SK-N-SH (cell line): ENCODE data around the gene PTGR3. TPM values are rescaled to one million over a fixed set of nuclear protein-coding genes. Genes with fewer than 3 reads are reported as not detected.

Experiments used
- CTCF ChIA-PET: fragments of 300-600, 350-600 bp; formaldehyde crosslinking; extraction: SDS; loops from one replicate; lab custom pipeline; 2021; lab: Yijun Ruan, JAX
- POLR2A ChIA-PET: fragments of 350-600 bp; sonication (Branson Sonifier 250); formaldehyde crosslinking; extraction: SDS; loops from one replicate; lab custom pipeline; 2020; ENCODE audit warnings: antibody characterized with exemption, inconsistent platforms; lab: Yijun Ruan, JAX
- DNase-seq: peaks from one replicate; pipeline ENCODE4 v3.0.0; 2012
- H2AFZ ChIP-seq: fragments of 200-600 bp; sonication (generic); 2 replicates; pipeline ENCODE4 v1.8.1; 2016; ENCODE audit warnings: antibody characterized with exemption, mild to moderate bottlenecking, low read depth
- H3F3A ChIP-seq: fragments of 200-600 bp; sonication (generic); replicated peaks from 2 replicates; pipeline ENCODE3; 2016; ENCODE audit warnings: antibody characterized with exemption, mild to moderate bottlenecking; ENCODE audit not compliant: insufficient read depth
- H3K27ac ChIP-seq, 2 experiments: fragments of 200-500 bp in 1 of 2; fragments of 200-600 bp in 1 of 2; sonication (Bioruptor generic) in 1 of 2; sonication (generic), shearing (Covaris generic) in 1 of 2; 2 replicates each; pipeline versions ENCODE4 v1.5.1 to v1.6.1; 2014 to 2016; ENCODE audit warnings: low read depth in 2 of 2, inconsistent platforms in 1 of 2, low read length in 1 of 2, mild to moderate bottlenecking in 1 of 2, mixed read lengths in 1 of 2
- H3K27me3 ChIP-seq: fragments of 200-600 bp; sonication (generic), shearing (Covaris generic); 2 replicates; pipeline ENCODE4 v1.6.1; 2016; ENCODE audit warnings: mixed run types; ENCODE audit not compliant: insufficient read depth
- H3K36me3 ChIP-seq, 2 experiments: fragments of 200-500 bp in 1 of 2; fragments of 200-600 bp in 1 of 2; sonication (Bioruptor generic) in 1 of 2; sonication (generic) in 1 of 2; replicated peaks in 1 of 2; 2 replicates each; pipeline versions ENCODE3 to v1.5.1; 2014 to 2016; ENCODE audit warnings: low read length in 1 of 2, mild to moderate bottlenecking in 1 of 2; ENCODE audit not compliant: insufficient read depth in 2 of 2, control insufficient read depth in 1 of 2
- H3K4me1 ChIP-seq, 2 experiments: fragments of 200-500 bp in 1 of 2; fragments of 200-600 bp in 1 of 2; sonication (Bioruptor generic) in 1 of 2; sonication (generic), shearing (Covaris generic) in 1 of 2; 2 replicates each; pipeline versions ENCODE4 v1.5.1 to v1.6.1; 2014 to 2016; ENCODE audit warnings: low read depth in 1 of 2, low read length in 1 of 2, mixed run types in 1 of 2; ENCODE audit not compliant: insufficient read depth in 2 of 2, control insufficient read depth in 1 of 2
- H3K4me2 ChIP-seq: fragments of 200-600 bp; sonication (generic), shearing (Covaris generic); 2 replicates; pipeline ENCODE4 v1.6.1; 2017; ENCODE audit warnings: mixed run types
- H3K4me3 ChIP-seq, 2 experiments: fragments of 200-500 bp in 1 of 2; fragments of 200-600 bp in 1 of 2; sonication (Bioruptor generic) in 1 of 2; sonication (generic), shearing (Covaris generic) in 1 of 2; 2 replicates each; pipeline versions ENCODE4 v1.5.1 to v1.8.1; 2014 to 2016; ENCODE audit warnings: low read depth in 2 of 2, inconsistent platforms in 1 of 2, low read length in 1 of 2, mild to moderate bottlenecking in 1 of 2, mixed read lengths in 1 of 2, moderate library complexity in 1 of 2
- H3K79me2 ChIP-seq: fragments of 200-600 bp; sonication (generic); 2 replicates; pipeline ENCODE4 v1.8.1; 2017; ENCODE audit warnings: mild to moderate bottlenecking; ENCODE audit not compliant: insufficient read depth
- H3K9ac ChIP-seq: fragments of 200-600 bp; sonication (generic); 2 replicates; pipeline ENCODE4 v1.6.1; 2017; ENCODE audit warnings: mixed run types
- H3K9me2 ChIP-seq: fragments of 200-600 bp; sonication (generic); 2 replicates; pipeline ENCODE4 v1.6.1; 2017; ENCODE audit warnings: mixed run types
- H3K9me3 ChIP-seq: fragments of 200-600 bp; sonication (generic); 2 replicates; pipeline ENCODE4 v1.6.1; 2017; ENCODE audit warnings: mixed run types, mild to moderate bottlenecking, moderate library complexity
- H4K20me1 ChIP-seq: fragments of 200-600 bp; sonication (generic); 2 replicates; pipeline ENCODE4 v1.6.1; 2017; ENCODE audit warnings: mild to moderate bottlenecking, mixed run types; ENCODE audit not compliant: insufficient read depth
- CHD2 ChIP-seq: fragments of 150-350 bp; IDR thresholded peaks from 2 replicates; pipeline ENCODE4 v1.6.1; 2018; ENCODE audit warnings: low read length; ENCODE audit not compliant: partially characterized antibody
- CTCF ChIP-seq: fragments of 200-600 bp; sonication (generic); IDR thresholded peaks from 2 replicates; pipeline ENCODE4 v1.6.1; 2017; ENCODE audit warnings: antibody characterized with exemption, mild to moderate bottlenecking, moderate library complexity
- ELF1 ChIP-seq: IDR thresholded peaks from 2 replicates; pipeline ENCODE4 v1.4.0; 2012
- EP300 ChIP-seq, 2 experiments: IDR thresholded peaks; 2 replicates each; pipeline versions ENCODE4 v1.4.0 to v1.6.1; 2012; ENCODE audit warnings: borderline replicate concordance in 1 of 2, low read depth in 1 of 2, low read length in 1 of 2
- FOXJ3 ChIP-seq: sonication (generic); formaldehyde crosslinking; IDR thresholded peaks from 2 replicates; pipeline ENCODE4 v1.5.1; 2020; ENCODE audit warnings: mild to moderate bottlenecking, missing genetic modification reagents
- FOXM1 ChIP-seq: IDR thresholded peaks from 2 replicates; pipeline ENCODE4 v1.4.0; 2012; ENCODE audit warnings: low read depth, mild to moderate bottlenecking
- JUND ChIP-seq: IDR thresholded peaks from 2 replicates; pipeline ENCODE4 v1.4.0; 2012
- PBX3 ChIP-seq: IDR thresholded peaks from 2 replicates; pipeline ENCODE4; 2012
- POLR2AphosphoS5 ChIP-seq: IDR thresholded peaks from 2 replicates; pipeline ENCODE4 v1.6.1; 2012; ENCODE audit warnings: low read depth, low read length
- RAD21 ChIP-seq: IDR thresholded peaks from 2 replicates; pipeline ENCODE4 v1.6.1; 2012; ENCODE audit warnings: mild to moderate bottlenecking, low read length
- RCOR1 ChIP-seq: fragments of 150-350 bp; IDR thresholded peaks from 2 replicates; pipeline ENCODE4 v1.6.1; 2017; ENCODE audit warnings: antibody characterized with exemption, low read length
- REST ChIP-seq: IDR thresholded peaks from 2 replicates; pipeline ENCODE4 v1.6.1; 2012; ENCODE audit warnings: mild to moderate bottlenecking, low read depth, low read length, moderate library complexity
- RFX5 ChIP-seq: IDR thresholded peaks from 2 replicates; pipeline ENCODE4 v1.6.1; 2012; ENCODE audit warnings: mild to moderate bottlenecking, improper control_type of control experiment, low read length
- SIN3A ChIP-seq: IDR thresholded peaks from 2 replicates; pipeline ENCODE4 v1.6.1; 2012; ENCODE audit warnings: low read depth, mild to moderate bottlenecking, low read length, moderate library complexity, borderline replicate concordance
- TCF12 ChIP-seq: IDR thresholded peaks from 2 replicates; pipeline ENCODE4 v1.4.0; 2012
- TEAD4 ChIP-seq: IDR thresholded peaks from 2 replicates; pipeline ENCODE4 v1.4.0; 2012; ENCODE audit warnings: mild to moderate bottlenecking, borderline replicate concordance; ENCODE audit not compliant: insufficient read depth
- ZBTB33 ChIP-seq: IDR thresholded peaks from 2 replicates; pipeline ENCODE4 v1.4.0; 2012; ENCODE audit warnings: low read depth, borderline replicate concordance
- WGBS: methylation state at CpG from one replicate; pipeline ENCODE4 v1.1.6; 2017; ENCODE audit warnings: low lambda C conversion rate; 5-methylcytosine and 5-hydroxymethylcytosine counted together
- polyA plus RNA-seq, 3 experiments: library from polyadenylated mRNA; depleted of rRNA; stranded (reverse); fragments of >200 nt; gene quantifications; 2 replicates each; pipeline ENCODE4 v1.2.3, GENCODE V29; 2012

The PTGR3 gene
- polyA plus RNA-seq, 1 of the 3 experiments (the other 2 are of a cell fraction): 20.7 TPM

GRCh38 chr18:75251466-75251865 lies 42.5 kb upstream of the PTGR3 start (continued):
- TF ChIP-seq ZBTB33: no peak
- TF ChIP-seq EP300 (IDR thresholded peaks at IDR 0.05; ENCODE audit: borderline replicate concordance in 1 of 2, low read depth in 1 of 2, low read length in 1 of 2): no peak
- TF ChIP-seq TEAD4: no peak
- no peak for TF ChIP-seq FOXJ3 (CRISPR knock-in tag)

GRCh38 chr18:75250471-75250821 lies 41.5 kb upstream of the PTGR3 start:
- no peaks in the 10 kb centered on the region for H3K9me2 ChIP-seq
- H3K4me2 ChIP-seq: no peak overlapping the region
- H3K4me1 ChIP-seq: peaks cover 0 to 50% of the 10 kb centered on the region in 2 experiments; a peak in 2 of 4 replicates
- H3K9ac ChIP-seq: no peak overlapping the region
- H3K27me3 ChIP-seq: no peaks in the 10 kb centered on the region
- peaks cover 7% of the 10 kb centered on the region for H3F3A ChIP-seq
- 0 out of 2 replicates have a peak, but pooled peaks cover 3% of the 10 kb centered on the region for H3K79me2 ChIP-seq
- ChIA-PET CTCF (interaction anchor here (0.6 kb wide), 1 partner anchor 29 kb away, joined by 3 read pairs; no protein-coding TSS in a partner anchor), POLR2A (no interaction called here)
- no peaks in the 10 kb centered on the region for H3K36me3 ChIP-seq
- H2AFZ ChIP-seq: no peak overlapping the region
- no peaks in the 10 kb centered on the region for H3K9me3 ChIP-seq
- H3K27ac ChIP-seq: no peak overlapping the region; a peak in 1 of 4 replicates
- H4K20me1 ChIP-seq: no peaks in the 10 kb centered on the region
- WGBS: 95% methylated on average over 8 of the region's 20 CpGs
- no peak for DNase-seq
- no peak for TF ChIP-seq JUND
- no peak for TF ChIP-seq TCF12
- TF ChIP-seq EP300 (IDR thresholded peaks at IDR 0.05; ENCODE audit: borderline replicate concordance in 1 of 2, low read depth in 1 of 2, low read length in 1 of 2): no peak
- TF ChIP-seq RAD21: no peak
- TF ChIP-seq ZBTB33: no peak
- no peak for TF ChIP-seq CTCF
- TF ChIP-seq ELF1: no peak
- no peak for TF ChIP-seq CHD2
- no peak for TF ChIP-seq PBX3
- TF ChIP-seq REST: no peak
- no peak for TF ChIP-seq POLR2AphosphoS5
- TF ChIP-seq RFX5: no peak
- TF ChIP-seq SIN3A: no peak
- no peak for TF ChIP-seq RCOR1
- no peak for TF ChIP-seq FOXM1
- H3K4me3 ChIP-seq: no peak overlapping the region
